OCI-LY1 (cell line): ENCODE results near the gene PDE5A.

Experiments
- H2AFZ ChIP-seq: fragments of 200-600 bp; sonication (generic), shearing (Covaris generic); 2 replicates; pipeline ENCODE4 v1.6.0; 2014; ENCODE audit warnings: antibody characterized with exemption, mild to moderate bottlenecking, low read length
- H3F3A ChIP-seq: fragments of 200-600 bp; sonication (generic), shearing (Covaris generic); 2 replicates; pipeline ENCODE4 v1.6.0; 2014; ENCODE audit warnings: mild to moderate bottlenecking, antibody characterized with exemption, low read length, moderate library complexity; ENCODE audit not compliant: insufficient read depth
- H3K27ac ChIP-seq: fragments of 200-600 bp; sonication (generic); 2 replicates; pipeline ENCODE4 v1.5.1; 2014; ENCODE audit warnings: low read length, mixed run types, mild to moderate bottlenecking, low read depth; ENCODE audit not compliant: poor library complexity, severe bottlenecking
- H3K27me3 ChIP-seq: fragments of 200-600 bp; sonication (generic); 2 replicates; pipeline ENCODE4 v1.6.0; 2014; ENCODE audit warnings: antibody characterized with exemption, mild to moderate bottlenecking, low read length, moderate library complexity; ENCODE audit not compliant: insufficient read depth
- H3K36me3 ChIP-seq: fragments of 200-600 bp; sonication (generic); 2 replicates; pipeline ENCODE4 v1.6.1; 2014; ENCODE audit warnings: mild to moderate bottlenecking, antibody characterized with exemption, low read length, moderate library complexity, mixed read lengths; ENCODE audit not compliant: insufficient read depth
- H3K4me1 ChIP-seq: fragments of 200-600 bp; sonication (generic); 2 replicates; pipeline ENCODE4 v1.5.1; 2014; ENCODE audit warnings: mild to moderate bottlenecking, low read length, moderate library complexity; ENCODE audit not compliant: insufficient read depth, severe bottlenecking
- H3K4me2 ChIP-seq: fragments of 200-600 bp; sonication (generic), shearing (Covaris generic); 2 replicates; pipeline ENCODE4 v1.6.1; 2014; ENCODE audit warnings: low read length
- H3K4me3 ChIP-seq: fragments of 200-600 bp; sonication (generic); 2 replicates; pipeline ENCODE4 v1.5.1; 2014; ENCODE audit warnings: low read length, low read depth, mild to moderate bottlenecking, mixed read lengths; ENCODE audit not compliant: poor library complexity, severe bottlenecking
- H3K79me2 ChIP-seq: fragments of 200-600 bp; shearing (Covaris generic); 2 replicates; pipeline ENCODE4 v1.6.1; 2016; ENCODE audit warnings: mixed run types, low read length, mixed read lengths; ENCODE audit not compliant: insufficient read depth
- H3K9ac ChIP-seq: fragments of 200-600 bp; sonication (generic), shearing (Covaris generic); 2 replicates; pipeline ENCODE4 v1.6.1; 2014; ENCODE audit warnings: mild to moderate bottlenecking, low read length, mixed read lengths
- H3K9me2 ChIP-seq: fragments of 200-600 bp; sonication (generic), shearing (Covaris generic); 2 replicates; pipeline ENCODE4 v1.6.1; 2014; ENCODE audit warnings: low read depth, mild to moderate bottlenecking, low read length, mixed read lengths
- H3K9me3 ChIP-seq: fragments of 200-600 bp; shearing (Covaris generic); 2 replicates; pipeline ENCODE4 v1.6.1; 2014; ENCODE audit warnings: low read length, mixed read lengths
- H4K20me1 ChIP-seq: fragments of 200-600 bp; sonication (generic), shearing (Covaris generic); 2 replicates; pipeline ENCODE4 v1.6.0; 2016; ENCODE audit warnings: mild to moderate bottlenecking, low read length; ENCODE audit not compliant: insufficient read depth
- CTCF ChIP-seq: fragments of 200-600 bp; sonication (generic), shearing (Covaris generic); IDR thresholded peaks from 2 replicates; pipeline ENCODE4 v1.5.1; 2017; ENCODE audit warnings: mild to moderate bottlenecking, antibody characterized with exemption, low read length, moderate library complexity, mixed read lengths
- EZH2 ChIP-seq: fragments of 200-600 bp; sonication (generic), shearing (Covaris generic); IDR thresholded peaks from 2 replicates; pipeline ENCODE4 v1.8.0; 2017; ENCODE audit warnings: borderline replicate concordance, mixed run types, mild to moderate bottlenecking, antibody characterized with exemption, low read length, moderate library complexity, mixed read lengths

PDE5A gene

GRCh38 chr4:119525771-119526712, 102.6 kb downstream of the PDE5A start:
- Histone ChIP-seq H4K20me1 (no peaks in the 10 kb centered on the region), H3K4me1 (no peaks in the 10 kb centered on the region), H3F3A (no peaks in the 10 kb centered on the region), H3K79me2 (no peaks in the 10 kb centered on the region), H2AFZ (no peak overlapping the region), H3K4me2 (no peak overlapping the region), H3K9me3 (no peaks in the 10 kb centered on the region), H3K9ac (no peak overlapping the region), H3K4me3 (no peak overlapping the region), H3K27ac (no peak overlapping the region), H3K9me2 (no peaks in the 10 kb centered on the region), H3K27me3 (no peaks in the 10 kb centered on the region), H3K36me3 (no peaks in the 10 kb centered on the region)
- no peak for TF ChIP-seq EZH2
- TF ChIP-seq CTCF, result no peak

- H4K20me1 ChIP-seq, result no peaks in the 10 kb centered on the region
- no peaks in the 10 kb centered on the region for H3F3A ChIP-seq
- no peaks in the 10 kb centered on the region for H3K4me1 ChIP-seq
- no peaks in the 10 kb centered on the region for H3K79me2 ChIP-seq
- no peak overlapping the region for H2AFZ ChIP-seq
- H3K9me3 ChIP-seq, result no peaks in the 10 kb centered on the region
- H3K9me2 ChIP-seq, result no peaks in the 10 kb centered on the region
- H3K4me2 ChIP-seq, result no peak overlapping the region
- H3K27me3 ChIP-seq, result no peaks in the 10 kb centered on the region
- H3K27ac ChIP-seq, result no peak overlapping the region
- no peak overlapping the region for H3K4me3 ChIP-seq
- H3K36me3 ChIP-seq, result 0 out of 2 replicates have a peak, but pooled peaks cover 2% of the 10 kb centered on the region
- H3K9ac ChIP-seq, result no peak overlapping the region
- TF ChIP-seq CTCF (no peak), EZH2 (no peak)
Measured at GRCh38 chr4:119525005-119525749, 103.4 kb downstream of the PDE5A start.

- Histone ChIP-seq H3F3A (no peaks in the 10 kb centered on the region), H4K20me1 (no peaks in the 10 kb centered on the region), H3K9ac (no peak overlapping the region), H3K27me3 (no peaks in the 10 kb centered on the region), H3K4me2 (no peak overlapping the region), H3K9me3 (no peaks in the 10 kb centered on the region), H3K9me2 (no peaks in the 10 kb centered on the region), H3K27ac (no peak overlapping the region), H3K79me2 (no peaks in the 10 kb centered on the region), H3K4me1 (no peaks in the 10 kb centered on the region), H3K36me3 (peaks cover 8% of the 10 kb centered on the region; the same call in 1 of the 2 replicates), H3K4me3 (no peak overlapping the region), H2AFZ (no peak overlapping the region)
- TF ChIP-seq CTCF, result no peak
- TF ChIP-seq EZH2, result no peak
Measured at GRCh38 chr4:119523399-119523798, 105.2 kb downstream of the PDE5A start.
